C1 segment of cervical spinal cord (tissue), 14 donors: ENCODE data around the gene GABPA.
"Not testable (repeated sequence)": the region's sequence is repeated elsewhere in the genome, so short reads cannot be mapped to it uniquely, and the experiment has no call there.

Source experiments
- DNase-seq, 14 donors: peaks; one replicate each; lab custom pipeline; 2025; lab: John Stamatoyannopoulos, UW

Gene GABPA

GRCh38 chr21:25737421-25737820 is 2.6 kb downstream of the GABPA start:
- no peak for DNase-seq

DNA sequence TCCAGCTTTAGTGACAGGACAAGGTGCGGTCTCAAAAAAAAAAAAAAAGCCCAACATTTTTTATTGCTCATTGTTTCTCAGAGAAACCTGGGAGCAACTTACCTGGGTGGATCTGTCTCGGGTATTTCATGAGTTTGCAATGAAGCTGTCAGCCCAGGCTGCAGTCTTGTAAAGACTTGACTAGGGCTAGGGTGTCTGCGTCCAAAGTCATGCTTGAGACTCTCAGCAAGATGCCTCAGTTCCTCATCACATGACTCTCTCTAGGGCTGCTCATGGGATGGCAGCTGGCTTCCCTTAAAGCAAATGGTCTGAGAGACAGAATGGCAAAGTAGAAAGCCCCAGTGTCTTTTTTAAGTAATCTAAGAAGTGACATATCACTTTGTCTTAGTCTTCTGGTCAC is 8.1 kb downstream of the GABPA start:
- no peak for DNase-seq

DNA sequence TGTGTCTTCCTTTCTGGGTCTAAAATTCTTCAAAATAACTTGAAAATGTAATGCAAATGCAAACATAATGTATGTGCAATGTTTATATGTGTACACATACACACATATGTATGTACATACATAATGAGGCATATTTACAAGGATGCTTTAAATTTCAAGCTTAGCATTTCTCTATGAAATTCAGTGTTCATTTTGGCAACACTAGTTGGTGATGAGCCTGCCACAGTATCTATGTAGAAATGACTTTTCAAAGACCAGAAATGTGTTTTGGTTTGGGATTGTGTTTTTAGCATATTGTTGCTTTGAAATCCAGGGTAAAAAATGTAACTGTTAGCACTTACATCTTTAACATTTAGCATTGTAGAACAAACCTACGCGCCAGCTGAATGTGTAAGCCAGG is 10.1 kb downstream of the GABPA start:
- no peak for DNase-seq

GRCh38 chr21:25750085-25750484 is 15.3 kb downstream of the GABPA start:
- no peak for DNase-seq

GRCh38 chr21:25752416-25752815 is 17.6 kb downstream of the GABPA start:
- DNase-seq, result no peak

GRCh38 chr21:25756190-25756932 is 21.6 kb downstream of the GABPA start:
- no peak for DNase-seq

DNA sequence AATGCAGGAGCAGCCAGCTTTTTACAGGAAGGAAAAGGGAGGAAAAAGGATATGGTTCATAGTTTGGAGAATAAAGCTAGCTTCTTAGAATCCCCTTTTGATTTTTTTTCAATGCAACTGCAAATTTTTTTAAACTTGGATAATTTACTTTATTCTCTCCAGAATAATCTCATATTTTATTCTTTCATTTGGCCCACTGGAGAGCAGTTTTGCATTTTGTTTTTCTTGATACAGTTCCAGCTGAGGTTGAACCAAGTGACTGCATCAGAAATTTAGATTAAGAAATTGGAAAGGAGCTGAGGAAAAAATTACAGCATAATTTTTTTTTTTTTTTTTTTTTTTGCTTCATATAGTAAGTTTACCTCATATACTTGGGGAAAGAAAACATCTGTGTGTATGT is 22.8 kb downstream of the GABPA start:
- DNase-seq, result no peak

DNA sequence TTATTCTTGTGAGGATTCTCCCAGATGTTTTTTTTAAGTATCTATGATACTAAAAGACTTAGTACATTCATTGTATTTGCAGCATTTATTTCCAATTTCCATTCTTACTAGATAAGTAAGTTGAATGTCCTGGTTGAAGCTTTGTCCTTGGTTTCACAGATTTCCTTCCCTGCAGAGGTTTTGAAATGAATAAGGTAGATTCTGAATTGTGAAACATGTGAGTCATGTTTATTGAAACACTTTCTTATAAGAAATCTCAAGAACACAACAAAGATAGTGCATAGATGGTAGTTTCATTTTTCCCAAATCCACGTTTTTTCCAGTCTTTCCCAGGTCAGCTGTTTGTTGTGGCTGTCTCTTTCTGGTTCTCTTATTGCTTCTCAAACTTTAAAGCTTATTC is 24.8 kb downstream of the GABPA start:
- no peak for DNase-seq

DNA sequence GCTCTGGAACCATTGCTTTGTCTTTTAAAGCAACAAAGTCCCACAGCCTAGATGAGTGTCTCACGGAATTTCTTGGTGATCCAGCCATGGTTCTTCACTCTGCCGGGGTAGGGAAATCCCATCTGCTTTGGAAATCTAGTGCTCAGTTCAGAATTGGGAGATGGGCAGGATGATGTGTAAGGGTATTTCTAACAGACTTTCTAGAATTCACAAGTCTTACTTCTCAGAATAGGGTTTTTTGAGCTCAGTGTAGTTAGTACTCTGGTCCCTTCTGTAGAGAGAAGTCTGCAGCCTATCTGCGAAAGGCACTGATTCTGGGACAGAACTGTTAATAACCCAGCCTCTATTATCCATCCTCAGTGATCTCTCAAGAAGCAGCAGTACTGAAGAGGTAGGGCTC is 25.3 kb downstream of the GABPA start:
- no peak for DNase-seq

DNA sequence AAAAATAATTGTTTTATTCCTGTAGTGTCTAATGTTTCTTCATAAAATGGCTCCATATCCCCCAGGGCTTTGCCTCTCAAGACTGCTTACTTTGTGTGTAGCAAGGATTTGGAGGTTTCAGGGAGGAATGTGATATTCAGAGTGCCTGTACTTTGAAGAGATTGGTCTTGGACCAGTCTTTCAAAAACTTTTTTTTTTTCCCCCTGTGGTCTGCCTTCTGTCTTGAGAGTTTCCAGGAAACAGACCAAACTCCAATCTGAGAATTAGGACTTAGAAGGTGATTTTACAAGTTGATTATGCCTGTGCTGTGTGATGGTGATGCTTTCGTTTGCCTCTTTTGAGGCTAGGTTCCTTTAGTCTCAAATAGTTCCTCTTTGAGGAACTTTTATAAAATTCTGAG is 25.9 kb downstream of the GABPA start:
- no peak for DNase-seq

DNA sequence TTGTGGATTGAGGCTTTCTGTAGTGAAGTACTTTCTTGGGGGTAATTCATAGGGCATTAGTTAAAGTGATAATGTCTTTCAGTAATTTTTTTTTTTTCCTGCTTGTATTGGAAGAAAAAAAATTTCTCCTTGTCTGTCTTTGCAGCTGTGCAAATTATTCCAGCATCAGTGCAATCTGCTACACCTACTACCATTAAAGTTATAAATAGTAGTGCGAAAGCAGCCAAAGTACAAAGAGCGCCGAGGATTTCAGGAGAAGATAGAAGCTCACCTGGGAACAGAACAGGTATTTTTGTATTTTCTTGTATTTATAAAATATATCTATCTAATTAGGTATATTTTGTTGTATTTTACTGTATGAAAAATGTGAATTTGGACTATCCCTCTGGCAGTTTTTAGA is 29.3 kb downstream of the GABPA start:
- DNase-seq, result no peak

GRCh38 chr21:25767921-25768320 is 33.1 kb downstream of the GABPA start:
- DNase-seq, result no peak

DNA sequence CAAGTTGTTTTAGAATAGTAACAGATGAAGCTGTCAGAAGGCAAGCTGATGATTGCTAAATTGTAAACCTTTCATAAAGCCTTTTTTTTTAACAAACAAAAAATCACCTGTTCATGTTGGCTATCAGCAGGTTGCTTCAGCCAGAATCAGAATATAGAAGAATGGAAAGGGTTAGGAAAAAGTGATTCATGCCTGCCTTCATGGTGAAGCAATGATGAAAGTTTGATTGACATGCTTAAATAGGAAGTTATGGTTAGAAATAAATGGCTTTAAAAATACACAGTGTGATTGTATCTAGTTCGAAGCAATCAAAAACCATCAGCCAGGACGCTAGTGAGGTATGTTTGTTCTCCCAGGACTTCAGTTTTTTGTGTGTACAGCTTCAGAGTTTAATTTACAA is 37.9 kb downstream of the GABPA start:
- DNase-seq, result no peak

DNA sequence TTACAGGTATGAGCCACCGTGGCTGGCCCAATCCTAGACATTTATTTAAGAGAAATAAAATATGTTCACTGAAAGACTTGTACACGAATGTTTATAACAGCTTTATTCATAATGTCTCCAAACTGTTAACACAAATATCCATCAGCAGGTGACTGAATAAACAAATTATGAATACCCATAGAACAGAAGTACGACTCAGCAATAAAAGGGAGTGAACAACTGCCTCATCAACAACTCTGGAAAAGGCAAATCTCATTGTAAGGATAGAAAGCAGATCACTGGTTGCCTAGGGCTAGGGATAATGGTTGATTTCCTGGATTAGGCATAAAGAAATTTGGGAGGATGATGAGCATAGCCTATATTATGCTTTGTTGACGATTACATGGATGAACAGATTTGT is 41.7 kb downstream of the GABPA start:
- DNase-seq, result no peak

GRCh38 chr21:25778126-25778875 is 43.5 kb downstream of the GABPA start:
- not testable (repeated sequence) for DNase-seq

DNA sequence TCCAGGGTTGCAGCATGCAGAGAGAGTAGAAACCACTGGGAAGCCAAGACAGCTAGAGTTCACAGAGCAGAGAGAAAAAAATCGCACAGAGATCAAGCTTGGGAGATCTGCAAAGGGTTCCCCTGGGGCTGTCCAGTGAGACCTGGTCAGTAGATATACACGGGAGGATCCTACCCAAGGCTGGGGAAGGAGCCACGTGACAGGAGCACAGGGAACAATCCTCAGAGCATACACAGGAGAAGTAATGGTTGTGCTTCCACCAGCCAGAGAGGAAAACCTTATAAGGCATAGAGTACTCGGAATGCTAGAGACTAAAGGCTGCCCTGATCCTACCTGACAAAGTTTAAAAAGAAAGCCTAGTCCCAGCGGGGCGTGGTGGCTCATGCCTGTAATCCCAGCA is 53.9 kb downstream of the GABPA start:
- DNase-seq, result no peak

- DNase-seq, result peak in 6 of 14 donors; percentile 5 to 33 (median 14)
Observed at GRCh38 chr21:25790122-25790877, 55.5 kb downstream of the GABPA start.

DNA sequence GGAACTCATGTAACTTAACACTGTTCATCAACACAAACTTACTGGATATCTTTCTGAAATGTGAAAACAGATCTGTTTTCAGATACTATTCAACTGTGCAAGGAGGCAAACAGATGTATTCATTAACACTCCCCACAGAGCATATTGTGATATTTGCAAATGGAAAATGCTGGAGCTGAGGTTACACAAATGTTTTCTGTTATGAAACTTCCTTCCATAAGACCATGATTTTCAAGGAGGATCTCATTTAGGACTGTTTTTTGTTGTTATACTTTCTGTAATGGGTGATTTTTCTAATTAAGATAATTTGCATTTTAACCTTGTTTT is 56.1 kb downstream of the GABPA start:
- DNase-seq, result no peak

- no peak for DNase-seq
Observed at GRCh38 chr21:25791319-25791718, 56.5 kb downstream of the GABPA start.

GRCh38 chr21:25801217-25802014 is 66.6 kb downstream of the GABPA start:
- peak in 12 of 14 donors; percentile 13 to 73 (median 39) for DNase-seq

GRCh38 chr21:25806060-25806459 is 71.3 kb downstream of the GABPA start:
- no peak for DNase-seq

GRCh38 chr21:25807191-25807590 is 72.4 kb downstream of the GABPA start:
- DNase-seq, result no peak
